ENCODE measurements around the gene LEKR1. TPM values are rescaled to one million over a fixed set of nuclear protein-coding genes. Genes with fewer than 3 reads are reported as not detected.

Gene LEKR1
- total RNA-seq, 1 experiment from 2014 or later: 1.3 TPM

- no peak overlapping the region for H3K27ac Mint-ChIP-seq (ENCODE audit: low read depth, unreplicated experiment)
- no peaks in the 10 kb centered on the region for H3K36me3 Mint-ChIP-seq (ENCODE audit: insufficient read depth, unreplicated experiment)
- POLR2A ChIA-PET: no interaction called here
- CTCF ChIA-PET: no interaction called here
- TF ChIP-seq CTCF (IDR thresholded peaks at IDR 0.05; ENCODE audit: unreplicated experiment): no peak
- no peak for DNase-seq (ENCODE audit: unreplicated experiment)
- intact Hi-C loops (cut with micrococcal nuclease): no loop called here
- BruUV-seq (replicated peaks): no TSS peak
- no peaks in the 10 kb centered on the region for H3K4me1 Mint-ChIP-seq (ENCODE audit: insufficient read depth, unreplicated experiment)
- no peaks in the 10 kb centered on the region for H3K27me3 Mint-ChIP-seq (ENCODE audit: insufficient read depth, unreplicated experiment)
- no peaks in the 10 kb centered on the region for H3K9me3 Mint-ChIP-seq (ENCODE audit: unreplicated experiment)
- no peak overlapping the region for H3K4me3 Mint-ChIP-seq (ENCODE audit: unreplicated experiment)
These were observed 112.6 kb downstream of the LEKR1 start for GRCh38 chr3:156938724-156939123.

DNA sequence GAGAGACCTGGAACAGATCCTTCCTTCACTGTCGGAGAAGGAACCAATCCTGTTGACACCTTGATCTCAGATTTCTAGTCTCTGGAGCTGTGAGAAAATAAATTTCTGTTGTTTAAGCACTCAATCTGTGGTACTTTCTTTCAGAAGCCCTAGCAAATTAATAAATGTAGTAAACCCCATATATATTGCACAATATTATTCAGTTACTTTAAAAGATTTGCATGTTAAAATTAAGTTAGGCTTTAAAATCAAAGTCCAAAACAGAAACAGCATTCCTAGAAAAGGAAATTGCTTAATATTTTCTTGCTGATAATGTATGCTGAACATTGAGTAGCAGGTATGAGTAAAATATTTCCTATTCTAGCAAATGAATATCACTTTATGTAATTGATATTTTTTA lies 113.2 kb downstream of the LEKR1 start:
- BruUV-seq (replicated peaks): no TSS peak
- intact Hi-C loops (cut with micrococcal nuclease): no loop called here

GRCh38 chr3:156941311-156941710 lies 115.2 kb downstream of the LEKR1 start:
- Mint-ChIP-seq H3K9me3 (ENCODE audit: unreplicated experiment) (no peaks in the 10 kb centered on the region), H3K4me3 (ENCODE audit: unreplicated experiment) (no peak overlapping the region), H3K27me3 (ENCODE audit: insufficient read depth, unreplicated experiment) (no peaks in the 10 kb centered on the region), H3K36me3 (ENCODE audit: insufficient read depth, unreplicated experiment) (no peaks in the 10 kb centered on the region), H3K27ac (ENCODE audit: low read depth, unreplicated experiment) (no peak overlapping the region), H3K4me1 (ENCODE audit: insufficient read depth, unreplicated experiment) (no peaks in the 10 kb centered on the region)
- no peak for DNase-seq (ENCODE audit: unreplicated experiment)
- POLR2A ChIA-PET: no interaction called here
- intact Hi-C loops (cut with micrococcal nuclease): no loop called here
- BruUV-seq (replicated peaks): no TSS peak
- TF ChIP-seq CTCF (IDR thresholded peaks at IDR 0.05; ENCODE audit: unreplicated experiment): no peak
- CTCF ChIA-PET: interaction anchor here (0.6 kb wide), 1 partner anchor 164 kb away, joined by 3 read pairs; no protein-coding TSS in a partner anchor

More for the DNA sequence above, 113.2 kb downstream of the LEKR1 start:
- CTCF ChIA-PET: interaction anchor here (0.6 kb wide), 1 partner anchor 127 kb away, joined by 3 read pairs; no protein-coding TSS in a partner anchor
- no peak for TF ChIP-seq CTCF (IDR thresholded peaks at IDR 0.05; ENCODE audit: unreplicated experiment)
- Mint-ChIP-seq H3K4me3 (ENCODE audit: unreplicated experiment) (no peak overlapping the region), H3K9me3 (ENCODE audit: unreplicated experiment) (no peaks in the 10 kb centered on the region), H3K27ac (ENCODE audit: low read depth, unreplicated experiment) (no peak overlapping the region), H3K27me3 (ENCODE audit: insufficient read depth, unreplicated experiment) (no peaks in the 10 kb centered on the region), H3K4me1 (ENCODE audit: insufficient read depth, unreplicated experiment) (no peaks in the 10 kb centered on the region), H3K36me3 (ENCODE audit: insufficient read depth, unreplicated experiment) (no peaks in the 10 kb centered on the region)
- no peak for DNase-seq (ENCODE audit: unreplicated experiment)
- POLR2A ChIA-PET: no interaction called here

DNA sequence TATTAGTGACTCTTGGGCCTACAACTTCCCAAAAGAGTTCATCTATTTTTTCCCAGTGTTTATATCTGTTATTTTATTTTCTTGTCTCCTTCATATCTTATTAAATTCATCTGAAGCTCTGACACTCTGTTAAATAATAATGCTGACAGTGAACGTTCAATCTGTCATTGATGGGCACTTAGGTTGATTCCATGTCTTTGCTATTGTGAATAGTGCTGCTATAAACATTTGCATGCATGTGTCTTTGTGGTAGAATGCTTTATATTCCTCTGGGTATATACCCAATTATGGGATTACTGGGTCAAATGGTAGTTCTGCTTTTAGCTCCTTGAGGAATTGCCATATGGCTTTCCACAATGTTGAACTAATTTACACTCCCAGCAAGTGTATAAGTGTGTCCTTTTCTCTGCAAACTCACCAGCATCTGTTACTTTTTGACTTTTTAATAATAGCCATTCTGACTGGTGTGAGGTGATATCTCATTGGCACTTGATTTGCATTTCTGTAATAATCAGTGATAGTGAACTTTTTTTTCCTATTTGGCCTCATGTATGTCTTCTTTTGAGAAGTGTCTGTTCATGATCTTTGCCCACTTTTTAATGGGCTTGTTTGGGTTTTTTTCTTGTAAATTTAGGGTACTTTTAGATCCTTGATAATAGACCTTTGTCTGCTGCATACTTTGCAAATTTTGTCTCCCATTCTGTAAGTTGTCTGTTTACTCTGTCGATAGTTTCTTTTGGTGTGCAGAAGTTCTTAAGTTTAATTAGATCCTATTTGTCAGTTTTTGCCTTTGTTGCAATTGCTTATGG lies 122.5 kb downstream of the LEKR1 start:
- H3K36me3 Mint-ChIP-seq (ENCODE audit: insufficient read depth, unreplicated experiment): no peaks in the 10 kb centered on the region
- no peak overlapping the region for H3K4me3 Mint-ChIP-seq (ENCODE audit: unreplicated experiment)
- POLR2A ChIA-PET: interaction anchor here (0.7 kb wide), 1 partner anchor 52 kb away, joined by 5 read pairs; no protein-coding TSS in a partner anchor
- TF ChIP-seq CTCF (IDR thresholded peaks at IDR 0.05; ENCODE audit: unreplicated experiment): no peak
- intact Hi-C loops (cut with micrococcal nuclease): no loop called here
- no peaks in the 10 kb centered on the region for H3K27me3 Mint-ChIP-seq (ENCODE audit: insufficient read depth, unreplicated experiment)
- DNase-seq (ENCODE audit: unreplicated experiment): no peak
- CTCF ChIA-PET: interaction anchor here (0.6 kb wide), 1 partner anchor 26 kb away, joined by 3 read pairs; no protein-coding TSS in a partner anchor
- H3K27ac Mint-ChIP-seq (ENCODE audit: low read depth, unreplicated experiment): no peak overlapping the region
- no TSS peak for BruUV-seq (replicated peaks)
- H3K9me3 Mint-ChIP-seq (ENCODE audit: unreplicated experiment): no peaks in the 10 kb centered on the region
- H3K4me1 Mint-ChIP-seq (ENCODE audit: insufficient read depth, unreplicated experiment): no peaks in the 10 kb centered on the region
